NCI-H128 (cell line): ENCODE data around the gene FGF14.

Experiments
- DNase-seq: peaks from one replicate; lab custom pipeline; 2025; ENCODE audit not compliant: unreplicated experiment; lab: John Stamatoyannopoulos, UW

Gene FGF14

GRCh38 chr13:102198418-102199311 lies 203.2 kb downstream of the FGF14 start:
- no peak for DNase-seq

- DNase-seq, result no peak
Measured at GRCh38 chr13:102197193-102197592, 204.7 kb downstream of the FGF14 start.

- no peak for DNase-seq
Measured at GRCh38 chr13:102195566-102196462, 206.0 kb downstream of the FGF14 start.

GRCh38 chr13:102192858-102193257 lies 209.0 kb downstream of the FGF14 start:
- DNase-seq, result no peak

- no peak for DNase-seq
Measured at GRCh38 chr13:102191951-102192502, 209.8 kb downstream of the FGF14 start.

GRCh38 chr13:102190930-102191329 lies 210.9 kb downstream of the FGF14 start:
- DNase-seq, result no peak

- DNase-seq, result no peak
Measured at GRCh38 chr13:102187313-102187712, 214.5 kb downstream of the FGF14 start.

- DNase-seq, result no peak
Measured at GRCh38 chr13:102185375-102185984, 216.4 kb downstream of the FGF14 start.

- DNase-seq, result no peak
Measured at GRCh38 chr13:102183509-102184182, 218.2 kb downstream of the FGF14 start.

GRCh38 chr13:102182170-102182569 lies 219.7 kb downstream of the FGF14 start:
- DNase-seq, result no peak

- no peak for DNase-seq
Measured at GRCh38 chr13:102177431-102177830, 224.4 kb downstream of the FGF14 start.

- DNase-seq, result no peak
Measured at GRCh38 chr13:102176846-102177245, 225.0 kb downstream of the FGF14 start.

- no peak for DNase-seq
Measured at GRCh38 chr13:102172406-102172805, 229.4 kb downstream of the FGF14 start.

GRCh38 chr13:102170305-102170704 lies 231.5 kb downstream of the FGF14 start:
- DNase-seq, result no peak

- DNase-seq, result no peak
Measured at GRCh38 chr13:102169471-102170015, 232.3 kb downstream of the FGF14 start.

- no peak for DNase-seq
Measured at GRCh38 chr13:102152790-102153189, 249.1 kb downstream of the FGF14 start.

- DNase-seq, result no peak
Measured at GRCh38 chr13:102147353-102147752, 254.5 kb downstream of the FGF14 start.

- no peak for DNase-seq
Measured at GRCh38 chr13:102145750-102146149, 256.1 kb downstream of the FGF14 start.

GRCh38 chr13:102142473-102142826 lies 259.4 kb downstream of the FGF14 start:
- no peak for DNase-seq
